Measurements from ENCODE around the gene CSTF1. TPM values are rescaled to one million over a fixed set of nuclear protein-coding genes. Genes with fewer than 3 reads are reported as not detected.

The CSTF1 gene
- total and polyA plus RNA-seq, 2 donors (not counting 3 experiments of a cell fraction or from before 2014, with no cell fraction given) = 39.6 to 49.3 TPM

DNA sequence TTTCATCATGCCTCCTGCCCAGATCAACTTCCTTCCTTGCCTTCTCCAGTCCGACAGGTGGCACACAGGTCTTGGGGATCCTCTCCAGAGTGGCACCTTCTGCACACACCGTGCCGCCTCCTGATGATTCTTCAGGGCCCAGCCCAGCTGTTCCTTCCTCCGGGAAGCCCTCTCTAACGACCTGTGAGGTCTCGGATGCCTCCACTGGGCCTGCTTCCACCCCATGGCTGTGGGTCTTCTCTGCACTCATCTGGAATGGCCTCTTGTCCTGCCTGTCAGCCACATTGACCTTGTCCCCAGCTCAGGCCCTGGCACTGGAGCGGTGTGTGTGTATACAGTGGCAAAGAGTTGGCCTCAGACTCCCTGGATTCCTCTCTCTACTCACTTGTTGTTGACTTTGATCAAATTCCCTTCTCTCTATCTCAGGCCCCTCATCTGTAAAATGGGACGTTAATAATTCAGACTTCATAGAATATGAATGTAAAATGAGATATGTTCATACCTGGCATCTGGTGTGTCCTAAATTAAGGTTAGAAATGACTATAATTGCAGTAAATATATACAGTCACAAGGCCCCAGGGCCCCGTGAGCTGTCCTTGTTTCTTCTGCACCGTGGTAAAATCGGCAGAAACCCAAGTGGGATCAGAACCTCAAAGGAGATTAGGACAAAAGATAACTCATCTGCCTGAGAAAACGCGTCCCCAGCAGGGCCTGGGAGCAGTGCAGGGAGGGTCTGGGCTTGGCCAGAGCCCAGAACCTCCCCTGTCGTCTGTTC, 32.1 kb upstream of the CSTF1 start:
- ChIA-PET POLR2A (no interaction called here), CTCF (interaction anchor here (0.6 to 1.0 kb wide), 4 partner anchors 12 to 59 kb away, joined by 3 to 5 read pairs (median 4); partner anchors contain the start of genes AURKA and CSTF1)
- H3K9ac ChIP-seq (replicated peaks; ENCODE audit: extremely low read depth, insufficient read depth, low read length) = peak overlapping the region; percentile 71
- H3K9me1 ChIP-seq (replicated peaks; ENCODE audit: control insufficient read depth, extremely low read depth, insufficient read depth, low read length) = no peaks in the 10 kb centered on the region
- H3K4me1 ChIP-seq (ENCODE audit: control insufficient read depth, extremely low read depth, insufficient read depth, low read length) = peaks cover 6% of the 10 kb centered on the region
- DNase-seq (ENCODE audit: low read depth, low spot score) (no peak), FAIRE-seq (no peak)
- H2AFZ ChIP-seq (ENCODE audit: low read depth, low read length) = peak overlapping the region; percentile 91
- TF ChIP-seq EZH2 (IDR thresholded peaks at IDR 0.05; ENCODE audit: borderline replicate concordance, low read depth, low read length, severe bottlenecking) = no peak
- TF ChIP-seq POLR2AphosphoS5 (IDR thresholded peaks at IDR 0.05; ENCODE audit: insufficient read depth, low read depth, low read length) = no peak
- no peak for TF ChIP-seq MYC (IDR thresholded peaks at IDR 0.05; ENCODE audit: low read depth, low read length)
- TF ChIP-seq JUN (IDR thresholded peaks at IDR 0.05; ENCODE audit: borderline replicate concordance, insufficient read depth, insufficient read length, low read depth) = no peak
- TF ChIP-seq CTCF (IDR thresholded peaks at IDR 0.05; ENCODE audit: extremely low read depth in 1 of 2, insufficient read depth in 1 of 2, low read depth in 1 of 2, low read length in 2 of 2) = no peak
- TF ChIP-seq POLR2A (IDR thresholded peaks at IDR 0.05; ENCODE audit: low read depth, low read length) = no peak
- TF ChIP-seq MAX (IDR thresholded peaks at IDR 0.05; ENCODE audit: insufficient read depth, insufficient read length) = no peak
- TF ChIP-seq GATA2 (IDR thresholded peaks at IDR 0.05; ENCODE audit: insufficient read depth, insufficient read length, low read depth, low read length) = no peak
- TF ChIP-seq FOS (IDR thresholded peaks at IDR 0.05; ENCODE audit: borderline replicate concordance, insufficient read depth, low read length) = no peak
- peaks cover 3 to 4% of the 10 kb centered on the region in 2 experiments for H3K27me3 ChIP-seq (ENCODE audit: control insufficient read depth in 2 of 2, insufficient read depth in 2 of 2, low read length in 2 of 2)
- H3K36me3 ChIP-seq (ENCODE audit: control insufficient read depth in 2 of 2, extremely low read depth in 1 of 2, insufficient read depth in 2 of 2, low read length in 2 of 2) = no peaks in the 10 kb centered on the region
- H3K9me3 ChIP-seq (replicated peaks; ENCODE audit: control insufficient read depth, insufficient read depth, low read length) = no peaks in the 10 kb centered on the region
- dilution Hi-C loops (cut with MboI; ENCODE audit: extremely low pct_ligation_motif_present, low sequenced_read_pairs) = no loop called here
- H3K4me3 ChIP-seq (replicated peaks in 1 of 3; ENCODE audit: insufficient read depth in 1 of 3, low read depth in 1 of 3, low read length in 3 of 3) = peak overlapping the region in 2 of 3 experiments; percentile 62 to 73
- intact Hi-C loops (cut with micrococcal nuclease) = no loop called here
- TSS peak; percentile 42 for BruUV-seq (replicated peaks)
- H3K79me2 ChIP-seq (ENCODE audit: control insufficient read depth, insufficient read depth, low read length) = peaks cover 2% of the 10 kb centered on the region
- no peaks in the 10 kb centered on the region for H4K20me1 ChIP-seq (replicated peaks; ENCODE audit: control insufficient read depth, extremely low read depth, insufficient read depth, low read length)
- H3K4me2 ChIP-seq (ENCODE audit: insufficient read depth, low read length) = peak overlapping the region; percentile 75
- H3K27ac ChIP-seq (ENCODE audit: insufficient read depth, low read depth, low read length) = peak overlapping the region; percentile 59
